DMS79 (cell line): Measurements from ENCODE around the gene GADD45B.
"Not testable (repeated sequence)": the region's sequence is repeated elsewhere in the genome, so short reads cannot be mapped to it uniquely, and the experiment has no call there.

ENCODE experiments used
- DNase-seq: peaks from one replicate; lab custom pipeline; 2025; lab: John Stamatoyannopoulos, UW

Gene GADD45B

DNA sequence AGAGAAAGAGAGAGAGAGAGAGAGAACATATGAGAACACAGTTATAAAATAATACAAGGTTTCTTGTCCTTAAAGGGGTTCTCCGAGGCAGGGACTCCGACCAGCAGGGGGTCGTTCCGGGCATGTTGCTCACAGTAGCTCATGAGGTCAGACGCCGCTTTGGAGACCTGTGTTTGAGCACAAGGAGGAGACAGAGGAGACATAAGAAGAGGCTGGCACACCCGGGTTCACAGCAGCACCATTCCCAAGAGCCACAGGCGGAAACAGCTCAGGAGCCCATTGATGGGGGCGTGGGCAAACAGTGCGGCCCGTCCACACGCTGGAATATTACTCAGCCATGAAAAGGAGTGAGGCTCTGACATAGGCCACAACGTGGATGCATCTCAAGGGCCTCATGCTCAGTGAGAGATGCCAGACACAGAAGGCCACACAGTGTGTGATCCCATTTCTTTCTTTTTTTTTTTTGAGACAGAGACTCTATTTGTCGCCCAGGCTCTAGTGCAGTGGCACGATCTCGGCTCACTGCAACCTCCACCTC lies 39.1 kb downstream of the GADD45B start:
- no peak for DNase-seq

DNA sequence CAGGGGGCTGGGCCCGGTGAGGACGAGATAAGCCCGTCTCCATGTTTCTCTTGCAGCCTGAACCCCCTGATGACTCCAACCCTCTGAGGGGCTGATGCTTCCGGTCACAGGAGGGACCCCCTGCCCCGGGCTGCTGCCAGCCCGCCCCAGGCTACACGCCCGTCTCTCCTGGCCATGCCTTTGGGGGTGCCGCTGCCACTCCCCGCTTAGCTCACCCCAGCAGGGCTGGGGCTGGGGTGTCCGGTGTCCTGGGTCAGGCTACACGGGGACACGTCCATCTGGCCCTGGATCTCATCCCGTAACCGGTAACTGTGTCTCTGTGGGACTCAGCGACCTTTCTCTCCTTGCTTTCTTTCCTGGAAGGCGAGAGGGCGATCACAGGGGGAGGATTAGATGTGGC lies 40.8 kb downstream of the GADD45B start:
- DNase-seq: no peak

DNA sequence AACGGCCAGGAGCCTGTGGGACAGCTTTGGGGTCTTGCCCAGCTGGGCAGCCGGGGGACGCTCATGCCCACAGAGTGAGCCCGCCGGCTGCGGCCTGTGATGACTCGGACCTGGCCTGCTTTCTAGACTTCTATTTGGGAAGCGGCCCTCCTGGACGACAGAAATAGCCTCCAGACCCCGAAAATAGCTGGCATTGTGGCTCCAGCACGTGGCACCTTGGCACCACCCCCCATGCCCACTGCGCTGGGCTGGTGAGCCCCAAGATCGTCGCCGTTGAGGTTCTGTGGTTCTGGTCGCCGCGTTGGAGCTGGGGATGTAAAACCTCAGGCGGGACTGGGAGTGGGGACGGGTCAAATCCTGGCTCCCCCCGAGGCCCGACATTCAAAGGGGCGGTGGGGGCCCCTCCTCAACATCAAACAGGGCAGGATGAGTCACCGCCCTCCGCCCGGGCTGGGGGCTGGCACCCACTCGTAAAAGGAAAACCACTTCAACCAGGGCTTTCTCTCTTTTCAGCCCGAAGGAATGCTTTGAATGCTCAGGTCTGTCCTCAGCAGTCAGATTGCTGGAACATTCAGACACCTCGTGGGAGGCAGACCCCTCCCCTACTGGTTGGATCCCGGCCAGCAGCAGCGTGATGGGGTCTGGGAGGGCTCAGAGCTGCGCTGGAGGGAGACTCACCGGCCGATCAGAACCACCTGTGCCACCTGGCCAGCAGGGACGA lies 42.1 kb downstream of the GADD45B start:
- no peak for DNase-seq

DNA sequence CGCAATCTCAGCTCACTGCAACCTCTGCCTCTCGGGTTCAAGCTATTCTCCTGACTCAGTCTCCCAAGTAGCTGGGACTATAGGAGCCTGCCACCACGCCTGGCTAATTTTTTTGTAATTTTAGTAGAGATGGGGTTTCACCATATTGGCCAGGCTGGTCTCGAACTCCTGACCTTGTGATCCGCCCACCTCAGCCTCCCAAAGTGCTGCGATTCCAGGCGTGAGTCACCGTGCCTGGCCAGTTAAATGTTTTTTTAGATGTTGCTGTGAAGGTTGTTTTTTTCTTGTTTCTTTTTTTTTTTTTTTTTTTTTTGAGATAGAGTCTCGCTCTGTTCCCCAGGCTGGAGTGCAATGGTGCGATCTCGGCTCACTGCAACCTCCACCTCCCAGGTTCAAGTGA lies 42.9 kb downstream of the GADD45B start:
- not testable (repeated sequence) for DNase-seq

DNA sequence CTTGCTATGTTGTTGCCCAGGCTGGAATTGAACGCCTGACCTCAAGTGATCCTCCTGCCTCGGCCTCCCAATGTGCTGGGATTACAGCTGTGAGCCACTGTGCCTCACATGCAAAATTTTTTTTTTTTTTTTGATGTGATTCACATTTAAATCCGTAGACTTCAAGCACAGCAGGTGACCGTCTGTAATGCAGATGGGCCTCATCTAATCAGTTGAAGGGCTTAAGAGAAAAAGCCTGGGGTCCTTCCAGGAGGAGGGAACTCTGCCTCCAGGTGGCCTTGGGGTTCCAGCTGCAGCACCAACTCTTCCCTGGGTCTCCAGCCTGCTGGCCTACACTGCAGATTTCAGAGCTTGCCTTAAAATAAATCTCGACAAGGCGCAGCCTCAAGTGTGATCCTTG lies 43.6 kb downstream of the GADD45B start:
- no peak for DNase-seq

DNA sequence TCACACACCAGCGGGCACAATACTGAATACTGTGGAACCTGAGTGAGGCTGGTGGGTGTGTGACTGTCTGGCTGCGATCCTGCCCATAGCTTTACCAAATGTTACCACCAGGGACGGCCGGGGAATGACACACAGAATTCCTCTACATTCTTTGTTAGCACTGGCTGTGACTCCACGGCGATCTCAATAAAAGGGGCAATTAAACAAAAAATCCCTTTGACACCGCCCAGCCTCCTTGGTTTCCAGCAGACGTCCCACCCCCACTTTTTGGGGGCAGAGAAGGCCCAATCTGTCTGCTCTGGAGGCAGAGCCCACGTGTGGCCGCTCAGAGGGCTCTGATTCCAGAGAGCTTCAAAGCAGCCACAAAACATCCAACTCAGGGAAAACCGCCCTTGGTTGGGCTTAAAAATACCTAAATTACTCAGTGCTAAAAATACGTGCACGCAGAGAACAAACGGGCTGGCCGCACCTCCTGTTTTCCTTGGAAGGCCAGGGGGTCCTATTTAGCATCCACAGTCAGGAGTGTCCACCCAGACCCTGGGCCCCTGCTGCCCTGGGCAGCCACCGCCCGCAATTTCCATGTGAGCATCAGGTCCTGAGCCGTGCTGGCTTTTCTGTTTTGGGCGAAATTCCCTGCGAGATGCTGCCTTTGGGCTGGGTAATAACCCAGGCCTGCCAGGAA lies 47.8 kb downstream of the GADD45B start:
- DNase-seq: no peak

DNA sequence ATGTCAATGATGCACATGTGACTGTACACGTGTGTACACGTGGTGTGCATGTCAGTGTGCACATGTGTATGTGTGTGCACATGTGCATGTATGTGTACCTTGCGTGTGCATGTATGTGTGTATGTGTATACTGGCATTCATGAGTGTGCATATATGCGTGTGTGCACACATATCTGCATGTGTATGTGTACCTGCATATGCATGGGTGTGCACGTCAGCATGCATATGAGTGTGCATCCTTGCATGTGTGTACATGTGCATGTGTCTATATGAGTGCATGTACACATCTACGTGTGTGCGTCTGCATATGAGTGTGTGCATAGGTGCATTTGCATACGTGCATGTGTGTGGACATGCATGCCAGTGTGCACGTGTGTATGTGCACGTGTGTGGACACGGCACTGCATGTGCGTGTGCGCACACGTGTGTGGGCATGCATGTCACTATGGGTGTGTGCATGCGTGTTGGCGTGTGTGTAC lies 48.5 kb downstream of the GADD45B start:
- no peak for DNase-seq

DNA sequence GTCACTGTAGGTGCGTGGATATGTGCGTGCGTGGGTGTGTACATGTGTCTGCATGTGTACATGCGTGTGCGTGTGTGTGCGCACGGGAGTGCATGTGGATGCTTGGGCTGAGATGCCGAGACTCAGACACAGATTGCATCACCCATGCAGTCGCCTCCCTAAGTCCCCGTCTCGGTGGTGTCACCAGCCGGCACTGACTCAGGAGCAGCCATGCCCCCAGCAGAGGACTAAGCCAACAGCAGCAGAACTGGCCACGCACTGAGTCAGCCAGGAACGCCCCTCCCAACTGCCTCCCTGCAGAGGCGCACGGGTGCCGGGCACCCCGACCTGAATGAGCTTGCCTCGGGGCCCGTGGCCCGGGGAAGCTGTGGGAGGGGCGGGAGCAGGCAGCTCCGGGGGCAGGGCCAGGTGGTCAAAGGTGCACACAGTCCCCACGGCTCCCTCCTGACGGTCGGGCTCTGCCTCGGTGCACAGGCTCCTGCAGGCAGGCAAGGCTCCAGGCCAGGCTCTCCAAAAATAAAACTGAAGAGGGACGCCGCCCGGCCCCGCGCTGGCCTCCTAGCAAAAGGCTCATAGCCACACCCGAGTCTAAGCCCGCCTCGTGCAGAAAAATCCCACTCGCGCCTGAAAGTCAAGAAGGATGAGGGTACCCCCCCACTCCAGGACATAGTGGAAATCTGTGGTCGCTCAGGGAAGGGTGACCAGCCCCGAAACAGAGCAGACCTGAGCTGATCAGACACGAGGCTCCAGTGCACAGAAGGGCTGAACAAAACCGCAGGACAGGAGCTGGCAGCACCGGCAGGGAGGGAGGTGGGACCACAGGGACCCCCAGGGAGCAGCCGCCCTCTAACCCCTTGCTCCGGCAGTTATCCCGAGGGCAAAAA lies 49.2 kb downstream of the GADD45B start:
- DNase-seq: no peak

DNA sequence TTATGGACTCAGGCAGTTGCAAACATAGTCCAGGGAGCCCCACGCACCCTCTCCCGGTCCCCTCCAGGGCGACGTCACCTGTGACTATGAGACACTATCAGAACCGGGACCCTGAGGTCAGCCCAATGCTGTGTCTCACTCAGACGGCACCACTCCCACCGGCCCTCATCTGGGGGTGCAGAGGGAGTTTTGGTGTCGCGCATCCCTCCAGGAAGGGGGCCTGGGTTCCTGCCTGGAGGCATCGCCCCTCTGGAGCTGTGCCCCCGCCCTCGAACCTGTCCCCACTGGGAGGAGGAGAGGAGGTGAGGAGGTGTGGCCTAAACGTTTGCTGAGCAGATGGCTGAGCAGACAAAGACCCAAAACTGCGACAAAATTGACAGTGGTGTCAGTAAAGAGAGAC lies 51.2 kb downstream of the GADD45B start:
- no peak for DNase-seq

DNA sequence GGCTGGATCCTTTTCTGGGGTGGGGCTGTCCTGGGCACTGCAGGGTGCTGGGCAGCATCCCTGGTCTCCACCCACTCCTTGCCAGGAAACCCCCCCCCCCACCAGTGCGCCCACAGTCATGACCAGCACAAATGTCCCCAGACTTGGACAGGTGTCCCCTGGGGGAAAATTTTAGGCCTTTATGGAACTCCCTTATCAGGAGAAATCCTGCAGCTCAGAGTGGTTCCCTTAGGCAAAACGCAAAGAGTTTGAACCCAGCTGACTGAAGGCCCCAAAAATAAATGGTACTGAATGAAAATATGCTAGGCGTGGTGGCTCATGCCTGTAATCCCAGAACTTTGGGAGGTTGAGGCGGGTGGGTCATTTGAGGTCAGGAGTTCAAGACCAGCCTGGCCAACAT lies 51.8 kb downstream of the GADD45B start:
- no peak for DNase-seq
